ENCODE data around the gene OR4D11. TPM values are rescaled to one million over a fixed set of nuclear protein-coding genes. Genes with fewer than 3 reads are reported as not detected.
"Not testable (repeated sequence)": the region's sequence is repeated elsewhere in the genome, so short reads cannot be mapped to it uniquely, and the experiment has no call there.

OR4D11 gene
- not detected in 2 replicates for polyA plus RNA-seq (2014; cell fraction: cytosol; rRNA removed)
- polyA plus RNA-seq (2014; cell fraction: nucleus; rRNA removed), result not detected in 2 replicates

DNA sequence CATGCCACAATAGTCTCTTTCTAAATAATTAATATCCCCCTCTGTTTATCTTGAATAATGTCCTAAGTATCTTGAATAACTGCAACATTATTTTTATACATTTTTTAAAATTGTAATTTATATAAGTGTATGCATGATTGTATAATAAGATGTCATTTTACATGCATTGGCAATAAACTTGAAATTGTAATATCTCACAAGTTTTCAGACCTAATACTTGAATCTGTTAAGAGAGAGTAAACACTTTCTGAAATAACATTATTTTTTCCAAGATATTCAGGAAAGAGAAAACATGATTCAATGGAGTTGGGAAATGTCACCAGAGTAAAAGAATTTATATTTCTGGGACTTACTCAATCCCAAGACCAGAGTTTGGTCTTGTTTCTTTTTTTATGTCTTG lies at the start of gene OR4D11:
Gene OR4D11 (plus strand): TSS at position 301 of the 400 bp plus-strand sequence. CDS start 0 bp downstream, at position 301.
- DNase-seq (ENCODE audit: low spot score), result no peak

DNA sequence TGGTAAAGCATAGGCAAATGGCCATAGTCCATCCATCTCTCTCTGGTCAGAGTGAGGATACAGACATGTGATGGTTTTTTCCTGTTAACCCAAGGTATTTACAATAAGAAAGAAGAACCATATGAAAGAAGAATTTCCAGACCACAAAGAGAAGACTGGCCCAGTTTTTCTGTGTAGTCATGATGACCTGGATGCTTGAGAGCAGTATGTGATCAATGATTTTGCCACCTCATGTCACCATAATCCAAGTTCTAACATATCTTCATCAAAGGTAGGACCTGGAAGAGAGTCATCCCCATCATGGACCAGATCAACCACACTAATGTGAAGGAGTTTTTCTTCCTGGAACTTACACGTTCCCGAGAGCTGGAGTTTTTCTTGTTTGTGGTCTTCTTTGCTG lies 46.7 kb upstream of the OR4D11 start, which contains the start of gene OR4D6:
Gene OR4D6 (plus strand): TSS at position 301 of the 400 bp plus-strand sequence. CDS start 0 bp downstream, at position 301.
- DNase-seq (ENCODE audit: low spot score), result no peak

DNA sequence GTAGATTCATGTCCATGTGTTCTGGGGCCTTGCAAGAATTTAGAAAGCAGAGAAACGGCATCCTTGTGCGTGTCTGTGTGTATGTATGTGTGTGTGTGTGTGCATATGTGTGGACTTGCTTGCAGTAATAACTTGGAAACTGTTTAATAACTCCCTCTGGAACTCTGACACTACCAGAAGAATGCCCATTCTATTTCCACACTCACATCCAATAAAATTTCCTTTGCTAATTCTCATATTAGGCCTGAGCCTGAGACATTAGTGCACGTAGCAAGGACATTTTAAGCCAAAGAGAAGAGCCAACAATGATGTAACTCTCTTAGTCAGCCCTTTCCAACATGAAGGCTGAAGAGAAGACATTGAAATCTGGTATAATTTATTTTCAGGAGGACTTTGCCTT lies 43.5 kb upstream of the OR4D11 start:
- DNase-seq (ENCODE audit: low spot score), result no peak

DNA sequence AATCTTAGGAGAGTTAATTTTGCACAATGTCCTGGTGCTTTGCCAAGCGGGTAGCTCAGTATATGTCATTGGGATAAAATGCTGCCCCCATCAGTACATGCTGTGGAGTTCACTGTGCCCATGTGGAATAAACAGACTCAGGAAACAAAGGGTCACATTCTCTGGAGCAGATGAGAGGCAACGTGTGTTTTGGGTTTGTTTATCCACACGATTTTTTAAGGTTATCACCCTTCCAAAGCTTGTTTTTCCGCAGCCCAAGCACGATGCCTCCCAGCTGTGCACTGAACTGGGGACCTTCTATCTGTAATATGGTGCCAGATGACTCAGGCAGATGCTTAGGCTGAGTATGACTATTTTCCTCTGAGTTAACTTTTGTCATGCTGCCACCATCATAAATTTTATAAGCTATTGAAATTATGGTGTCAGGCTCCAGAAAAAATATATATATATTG lies 40.2 kb upstream of the OR4D11 start:
- no peak for DNase-seq (ENCODE audit: low spot score)

DNA sequence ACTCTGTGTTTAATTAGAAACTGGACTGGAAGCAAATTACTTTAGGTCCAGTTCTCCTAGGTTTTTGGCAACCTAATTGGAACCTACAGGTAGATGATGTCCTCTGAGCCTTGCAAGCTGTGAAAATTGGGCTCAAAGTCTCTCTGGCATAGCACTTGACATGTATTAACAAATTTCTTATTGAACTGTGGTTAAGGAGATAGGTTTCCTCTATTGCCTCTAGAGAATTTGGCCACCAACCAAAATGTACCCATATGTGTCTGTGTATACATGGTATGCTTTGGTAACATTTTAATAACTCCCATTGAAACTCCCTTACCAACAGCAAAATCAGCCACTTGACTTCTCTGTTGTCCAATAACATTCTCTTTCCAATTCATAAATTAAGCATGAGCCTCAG lies 30.4 kb upstream of the OR4D11 start, which contains the start of gene OR4D10:
Gene OR4D10 (plus strand): TSS at position 301 of the 400 bp plus-strand sequence. CDS start 4,115 bp downstream, outside the sequence.
- no peak for DNase-seq (ENCODE audit: low spot score)

DNA sequence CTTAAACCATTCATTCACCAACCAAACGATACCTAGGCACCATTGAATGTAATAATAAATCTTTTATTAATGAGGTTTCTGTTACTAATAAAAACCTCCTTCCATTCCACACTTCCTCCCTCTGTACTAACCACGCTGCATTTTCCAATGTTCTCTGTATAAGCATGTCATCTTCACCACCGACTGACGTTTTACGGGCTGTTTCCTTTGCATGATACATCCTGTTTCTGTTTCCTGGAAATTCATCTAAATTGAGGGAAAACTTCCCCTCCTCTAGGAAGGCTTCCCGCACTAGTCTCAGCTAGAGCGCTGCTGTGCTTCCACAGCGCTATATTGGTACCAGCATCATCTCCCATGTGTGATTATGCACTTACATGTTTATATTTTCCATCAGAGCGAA lies 28.2 kb upstream of the OR4D11 start:
- no peak for DNase-seq (ENCODE audit: low spot score)

DNA sequence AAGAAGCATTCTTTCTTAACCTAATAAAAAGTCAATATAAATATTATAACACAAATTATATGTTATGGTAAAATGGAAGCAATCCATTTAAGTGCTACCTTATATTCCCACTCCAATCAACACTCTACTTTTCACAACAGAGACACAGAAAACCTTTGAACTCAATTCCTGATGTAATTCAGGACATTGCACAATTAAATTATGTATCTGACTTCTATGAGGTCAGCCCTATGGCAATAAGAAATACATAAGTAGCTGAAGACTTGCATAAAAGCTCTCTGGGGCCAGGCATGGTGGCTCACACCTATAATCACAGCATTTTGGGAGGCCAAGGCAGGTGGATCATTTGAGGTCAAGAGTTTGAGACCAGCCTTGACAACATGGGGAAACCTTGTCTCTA lies 23.5 kb upstream of the OR4D11 start:
- DNase-seq (ENCODE audit: low spot score), result no peak

DNA sequence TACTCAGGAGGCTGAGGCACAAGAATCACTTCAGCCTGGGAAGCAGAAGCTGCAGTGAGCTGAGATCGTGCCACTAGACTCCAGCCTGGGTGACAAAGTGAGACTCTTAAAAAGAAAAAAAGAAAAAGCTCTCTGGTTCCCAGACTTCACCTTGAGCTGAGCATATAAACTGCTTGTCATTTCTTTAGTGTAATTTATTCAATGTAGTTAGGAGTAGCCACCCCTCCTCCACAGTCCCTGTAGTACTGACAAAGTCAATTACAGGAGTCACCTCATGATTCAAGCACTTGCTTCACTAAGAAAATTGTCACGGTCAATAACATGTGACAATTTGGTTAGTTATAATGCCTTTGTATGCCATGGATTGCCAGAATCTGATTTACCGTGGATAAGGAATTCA lies 23.0 kb upstream of the OR4D11 start:
- DNase-seq (ENCODE audit: low spot score), result no peak

DNA sequence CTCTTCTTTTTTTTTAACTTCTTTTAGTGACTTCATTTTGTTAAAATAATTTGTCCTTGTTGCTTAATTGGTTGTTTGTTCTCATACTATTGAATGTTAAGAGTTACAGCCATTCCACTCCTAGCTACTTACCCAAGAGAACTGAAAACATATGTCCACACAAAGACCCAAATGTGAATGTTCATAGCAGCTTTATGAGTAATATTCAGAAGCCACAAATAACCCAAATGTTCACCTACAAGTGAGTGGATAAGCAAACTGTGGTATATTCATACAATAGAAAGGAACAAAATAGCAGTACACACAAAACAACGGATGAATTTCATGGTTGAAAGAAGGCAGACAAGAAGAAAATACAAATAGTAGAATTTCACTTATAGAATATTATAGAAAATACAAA lies 1.4 kb upstream of the OR4D11 start:
- no peak for DNase-seq (ENCODE audit: low spot score)

DNA sequence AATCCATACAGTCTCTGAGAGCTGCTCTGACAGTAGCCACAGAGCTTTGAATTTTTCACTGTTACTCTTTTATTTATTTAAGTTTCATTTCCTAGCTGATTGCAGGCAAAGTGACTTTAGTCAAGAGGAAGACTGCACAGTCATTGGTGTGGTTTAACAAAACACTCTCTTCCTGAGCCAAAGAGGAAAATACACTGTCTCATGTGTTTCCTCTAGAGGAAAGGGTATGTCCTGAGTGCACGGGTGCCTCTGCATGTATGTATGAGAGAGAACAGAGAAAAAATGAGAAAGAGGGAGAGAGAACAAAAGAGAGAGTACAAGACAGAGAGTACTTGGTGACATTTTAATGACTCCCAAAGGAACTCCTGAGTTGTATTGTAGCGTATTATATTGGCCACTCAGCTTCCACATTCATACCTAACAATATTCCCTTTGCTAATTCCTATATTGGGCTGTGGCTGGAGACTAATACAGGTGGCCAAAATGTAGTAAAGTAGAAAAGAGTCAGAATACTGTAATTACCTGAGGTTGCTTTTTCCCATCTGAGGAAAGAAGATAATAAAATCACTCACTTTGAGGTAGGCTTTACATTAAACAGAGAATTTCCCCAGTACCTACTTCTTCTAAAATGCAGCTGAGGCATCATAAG lies 7.7 kb downstream of the OR4D11 start, which contains the start of gene OR4D9:
Gene OR4D9 (plus strand): TSS at position 599 of the 649 bp plus-strand sequence. CDS start 3,374 bp downstream, outside the sequence.
- no peak for DNase-seq (ENCODE audit: low spot score)

DNA sequence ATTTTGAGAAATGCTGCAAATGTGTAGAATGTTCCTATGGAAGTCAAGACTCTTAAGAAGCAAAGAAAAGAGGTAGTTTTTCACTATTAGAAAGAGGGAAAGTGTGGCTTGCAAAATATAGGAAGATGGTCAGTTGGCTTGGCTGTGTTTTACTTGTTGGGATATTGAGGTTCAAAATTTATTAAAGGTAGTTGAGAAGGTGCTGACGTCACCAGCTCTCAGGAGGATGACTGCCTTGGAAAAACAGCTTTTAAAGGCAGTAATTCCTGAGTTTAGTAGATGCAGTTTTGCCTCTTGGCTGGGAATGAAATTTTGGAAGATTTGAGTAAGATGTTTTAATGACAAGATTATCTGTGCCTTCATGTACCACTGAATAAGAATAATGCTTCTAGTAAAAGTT lies 8.3 kb downstream of the OR4D11 start:
- DNase-seq (ENCODE audit: low spot score), result no peak

DNA sequence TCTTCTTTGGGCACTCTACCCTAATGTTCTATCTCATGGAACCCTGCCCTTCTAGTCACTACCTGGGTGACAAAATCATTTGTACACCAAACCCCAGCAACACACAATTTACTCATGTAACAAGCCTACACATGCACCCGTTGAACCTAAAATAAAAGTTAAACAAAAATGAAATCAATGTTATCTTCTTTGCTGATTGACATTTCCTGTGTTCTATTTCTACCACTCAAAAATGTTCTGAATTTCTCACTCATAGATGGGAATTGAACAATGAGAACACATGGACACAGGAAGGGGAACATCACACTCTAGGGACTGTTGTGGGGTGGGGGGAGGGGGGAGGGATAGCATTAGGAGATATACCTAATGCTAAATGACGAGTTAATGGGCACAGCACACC lies 16.8 kb downstream of the OR4D11 start:
- DNase-seq (ENCODE audit: low spot score), result not testable (repeated sequence)

DNA sequence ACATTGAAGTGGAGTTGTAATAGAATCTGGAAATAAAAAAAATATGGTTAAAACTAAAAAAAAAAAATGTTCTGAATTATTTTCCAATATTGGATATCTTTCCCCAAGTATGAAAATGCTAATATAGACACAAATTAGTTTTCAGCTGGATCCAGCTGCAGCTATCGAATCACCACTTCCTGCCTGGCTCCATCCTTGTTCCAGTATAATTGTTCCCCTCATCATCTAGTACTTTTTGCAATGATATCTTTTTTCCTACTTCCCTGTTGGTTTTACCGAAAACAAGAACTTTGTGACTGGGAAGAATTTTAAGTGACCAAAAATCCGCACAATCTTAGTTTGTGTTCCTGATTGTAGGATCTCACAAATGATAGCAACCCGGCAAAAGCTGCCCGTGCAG lies 17.4 kb downstream of the OR4D11 start:
- no peak for DNase-seq (ENCODE audit: low spot score)

DNA sequence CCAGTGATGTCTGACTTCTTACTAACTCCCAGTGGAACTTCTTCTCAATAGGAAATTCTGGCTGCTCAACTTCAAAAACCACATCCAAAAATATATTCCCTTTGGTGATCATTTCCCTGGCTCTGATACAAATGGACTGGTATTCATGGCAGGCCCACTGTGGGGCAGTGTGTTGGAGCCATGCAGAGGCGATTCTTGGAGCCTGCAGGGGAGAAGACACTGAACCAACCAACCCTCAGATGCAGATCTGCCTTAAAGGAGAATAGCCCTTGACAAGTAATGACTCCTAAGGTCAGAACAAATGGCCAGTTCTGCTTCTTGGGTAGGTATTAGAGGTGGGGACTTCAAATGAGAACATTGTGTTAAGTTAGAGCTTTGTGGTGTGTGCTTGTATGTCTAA lies 20.2 kb downstream of the OR4D11 start:
- DNase-seq (ENCODE audit: low spot score), result no peak

DNA sequence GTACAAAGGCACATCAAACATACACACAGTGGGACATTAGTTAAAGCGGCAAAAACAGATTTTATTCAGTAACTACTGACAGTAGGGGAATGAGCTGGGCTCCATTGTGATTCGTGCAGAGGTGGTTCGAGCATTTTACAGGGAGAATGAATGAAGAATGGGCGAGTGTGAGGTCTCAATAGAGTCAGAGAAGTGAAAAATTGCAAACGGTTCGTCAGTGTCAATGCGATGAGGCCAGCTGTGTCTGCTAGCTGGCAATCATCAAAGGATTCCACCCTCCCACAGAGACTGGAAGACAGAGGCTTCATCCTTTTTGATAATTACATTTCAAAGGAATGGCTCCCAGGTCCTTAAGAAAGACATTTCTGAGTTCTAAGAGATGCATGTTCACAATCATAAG lies 25.3 kb downstream of the OR4D11 start:
- DNase-seq (ENCODE audit: low spot score), result no peak

DNA sequence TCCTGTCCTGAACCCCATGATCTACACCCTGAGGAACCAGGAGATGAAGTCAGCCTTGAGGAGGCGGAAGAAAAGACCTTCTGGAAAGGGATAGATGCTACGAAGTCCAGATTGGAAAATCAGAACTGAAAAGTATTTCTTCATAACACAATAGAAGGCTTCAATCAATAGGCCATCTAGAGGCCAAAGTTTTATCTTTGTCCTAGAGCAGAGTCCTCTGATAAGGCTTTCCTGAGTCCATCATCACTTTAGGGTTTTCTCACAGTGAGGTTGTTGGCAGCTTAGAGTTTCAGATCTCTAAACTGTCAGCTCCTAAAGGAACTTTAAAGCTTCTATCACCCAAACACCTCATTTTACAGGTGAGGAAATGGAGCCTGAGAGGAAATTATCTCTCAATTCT lies 29.2 kb downstream of the OR4D11 start:
- no peak for DNase-seq (ENCODE audit: low spot score)

DNA sequence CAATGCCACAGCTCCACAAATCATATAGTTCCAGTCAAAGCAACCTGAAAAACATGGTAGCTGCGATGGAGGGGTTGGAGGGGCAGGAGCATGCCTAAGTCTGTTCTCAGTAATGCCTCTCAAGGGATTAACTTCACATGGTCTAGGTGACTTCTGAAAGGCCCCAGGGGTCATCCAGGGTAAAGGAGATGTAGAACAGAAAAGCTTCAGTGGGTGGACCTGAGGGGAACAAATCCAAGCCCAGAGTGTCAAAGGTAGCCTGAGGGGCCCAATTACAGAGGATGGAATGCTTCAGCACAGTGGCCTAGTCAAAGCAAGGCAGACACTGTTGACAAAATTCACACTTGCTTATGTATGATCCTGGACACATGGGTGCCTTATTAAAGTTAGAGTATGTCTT lies 31.3 kb downstream of the OR4D11 start:
- no peak for DNase-seq (ENCODE audit: low spot score)

DNA sequence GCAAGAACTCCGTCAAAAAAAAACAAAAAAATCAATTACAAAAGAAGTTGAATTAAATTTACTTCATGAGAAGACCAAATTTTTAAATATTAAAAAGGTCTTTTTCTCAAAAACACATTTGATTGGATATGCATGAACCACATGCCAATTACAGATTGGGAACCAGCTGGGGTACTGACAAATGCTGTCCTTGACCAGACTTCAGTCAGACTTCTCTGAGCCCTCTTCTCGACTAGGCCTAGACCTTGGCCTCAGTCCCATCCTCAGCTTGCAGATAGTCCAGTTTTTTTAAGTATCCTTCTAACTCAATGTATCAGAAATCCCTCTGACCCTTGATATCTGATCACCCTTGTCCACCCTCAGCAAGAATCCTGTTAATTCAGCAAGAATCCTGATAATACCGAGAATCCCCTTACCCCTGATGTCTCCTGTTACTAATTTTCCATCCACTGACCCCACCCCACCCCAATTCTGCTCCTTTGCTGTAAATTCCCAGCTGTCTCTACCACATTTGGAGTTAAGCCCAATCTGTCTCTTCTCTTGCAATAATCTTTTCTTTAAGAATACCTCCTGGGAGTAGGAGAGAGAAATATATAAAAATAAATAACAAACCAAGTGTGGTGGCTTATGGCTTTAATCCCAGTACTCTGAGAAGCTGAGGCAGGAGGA lies 38.9 kb downstream of the OR4D11 start:
- no peak for DNase-seq (ENCODE audit: low spot score)

DNA sequence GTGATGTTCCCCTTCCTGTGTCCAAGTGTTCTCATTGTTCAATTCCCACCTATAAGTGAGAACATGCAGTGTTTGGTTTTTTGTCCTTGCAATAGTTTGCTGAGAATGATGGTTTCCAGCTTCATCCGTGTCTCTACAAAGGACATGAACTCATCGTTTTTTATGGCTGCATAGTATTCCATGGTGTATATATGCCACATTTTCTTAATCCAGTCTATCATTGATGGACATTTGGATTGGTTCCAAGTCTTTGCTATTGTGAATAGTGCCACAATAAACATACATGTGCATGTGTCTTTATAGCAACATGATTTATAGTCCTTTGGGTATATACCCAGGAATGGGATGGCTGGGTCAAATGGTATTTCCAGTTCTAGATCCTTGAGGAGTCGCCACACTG lies 40.3 kb downstream of the OR4D11 start:
- not testable (repeated sequence) for DNase-seq (ENCODE audit: low spot score)

DNA sequence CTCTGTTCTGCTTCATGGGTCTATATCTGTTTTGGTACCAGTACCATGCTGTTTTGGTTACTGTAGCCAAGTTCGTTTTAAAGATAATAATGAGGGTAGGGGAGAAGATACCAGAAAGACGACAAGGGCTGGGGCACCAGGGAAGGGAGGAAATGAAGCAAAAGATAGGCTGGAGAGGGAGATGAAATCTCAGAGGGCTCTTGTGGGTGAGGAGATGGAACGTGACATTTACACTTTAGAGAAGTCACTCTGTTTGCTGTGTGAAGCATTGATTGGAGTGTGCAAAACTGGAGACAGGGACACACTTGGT lies 41.4 kb downstream of the OR4D11 start:
- no peak for DNase-seq (ENCODE audit: low spot score)

DNA sequence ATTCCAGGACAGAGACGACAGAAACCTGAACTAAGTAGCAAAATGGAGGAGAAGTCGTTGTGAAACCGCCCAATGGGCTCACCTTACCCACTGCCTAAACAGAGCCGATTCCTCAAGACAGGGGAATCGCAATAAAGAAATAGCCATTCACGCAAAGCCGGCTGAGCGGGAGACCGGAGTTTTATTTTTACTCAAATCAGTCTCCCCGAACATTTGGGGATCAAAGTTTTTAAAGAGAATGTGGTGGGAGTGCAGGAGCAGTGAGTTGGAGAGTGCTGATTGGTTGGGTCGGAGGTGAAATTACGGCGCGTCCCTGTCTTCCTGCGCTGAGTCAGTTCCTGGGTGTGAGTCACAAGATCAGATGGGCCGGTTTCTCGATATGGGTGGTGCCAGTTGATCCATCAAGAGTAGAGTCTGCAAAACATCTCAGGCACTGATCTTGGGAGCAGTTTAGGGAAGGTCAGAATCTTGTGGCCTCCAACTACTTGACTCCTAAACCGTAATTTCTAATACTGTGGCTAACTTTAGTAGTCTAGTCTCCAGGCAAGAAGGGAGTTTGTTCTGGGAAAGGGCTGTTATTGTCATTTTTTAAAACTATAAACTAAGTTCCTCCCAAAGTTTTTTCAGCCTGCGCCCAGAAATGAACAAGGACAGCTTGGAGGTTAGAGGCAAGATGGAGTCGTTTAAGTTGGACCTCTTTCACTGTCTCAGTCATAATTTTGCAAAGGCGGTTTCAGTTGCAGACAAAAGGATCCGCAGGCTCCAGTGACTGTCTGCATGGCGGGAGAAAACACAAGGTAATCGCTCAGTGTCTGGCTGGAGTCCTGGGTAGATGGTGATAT lies 42.0 kb downstream of the OR4D11 start:
- no peak for DNase-seq (ENCODE audit: low spot score)

Measured in SK-N-DZ (cell line).